K562 (cell line): ENCODE data around the gene DGKA. TPM values are rescaled to one million over a fixed set of nuclear protein-coding genes. Genes with fewer than 3 reads are reported as not detected.
"Not testable (repeated sequence)": the region's sequence is repeated elsewhere in the genome, so short reads cannot be mapped to it uniquely, and the experiment has no call there.

Experiments used
- ATAC-seq: fragments of 200-7000 bp; cut with Tn5 transposase; 3 replicates; pipeline ENCODE4 v1.9.1; 2020; ENCODE audit warnings: moderate library complexity
- BruUV-seq: library from RNA; stranded (reverse); fragments of 400-500 nt; replicated peaks from 2 replicates; lab custom pipeline; 2021; lab: Mats Ljungman, UMichigan
- CTCF ChIA-PET: fragments of 300-600 bp; formaldehyde crosslinking; extraction: SDS; loops from one replicate; lab custom pipeline; 2021; ENCODE audit warnings: low intra/inter-chr PET ratio; lab: Yijun Ruan, JAX
- POLR2A ChIA-PET: fragments of 300-600, 350-650 bp; sonication (Branson Sonifier 250); formaldehyde crosslinking; extraction: SDS; loops from one replicate; lab custom pipeline; 2021; ENCODE audit warnings: antibody characterized with exemption, inconsistent platforms; lab: Yijun Ruan, JAX
- DNase-seq, 4 experiments: peaks; one replicate each; pipeline versions ENCODE4 v3.0.0 to v3.0.0-alpha.2; 2011 to 2018; ENCODE audit warnings: low spot score in 3 of 4, mixed read lengths in 3 of 4; ENCODE audit errors: extremely low read depth in 1 of 4
- FAIRE-seq: peaks from 2 replicates; lab custom pipeline; 2011; peaks lifted over from hg19 to GRCh38; lab: Jason Lieb, UNC
- H2AFZ ChIP-seq: 2 replicates; pipeline ENCODE4 v1.6.0; 2011; ENCODE audit warnings: low read depth, low read length, control low read depth, inconsistent platforms
- H3K27ac ChIP-seq: fragments of 200-600 bp; 3 replicates; pipeline ENCODE4 v1.8.0; 2011; ENCODE audit warnings: low read depth, mild to moderate bottlenecking, control low read depth, inconsistent platforms, low read length, moderate library complexity, mixed read lengths; ENCODE audit errors: extremely low read depth
- H3K27me3 ChIP-seq, 2 experiments: fragments of 300-600 bp in 1 of 2; 2 replicates in 1 of 2; 3 replicates in 1 of 2; pipeline versions ENCODE4 v1.6.0 to v1.8.0; 2011; ENCODE audit warnings: inconsistent platforms in 2 of 2, low read length in 2 of 2, mild to moderate bottlenecking in 1 of 2, mixed read lengths in 1 of 2, moderate library complexity in 1 of 2; ENCODE audit not compliant: control insufficient read depth in 2 of 2, insufficient read depth in 2 of 2
- H3K36me3 ChIP-seq: fragments of 300-600 bp; 3 replicates; pipeline ENCODE4 v1.8.0; 2011; ENCODE audit warnings: mild to moderate bottlenecking, low read length, inconsistent platforms; ENCODE audit not compliant: control insufficient read depth, insufficient read depth
- H3K4me1 ChIP-seq, 2 experiments: fragments of 200-600 bp in 1 of 2; replicated peaks in 1 of 2; 2 replicates in 1 of 2; 3 replicates in 1 of 2; pipeline versions ENCODE4 v1.5.1 to v1.8.0; 2011; ENCODE audit warnings: inconsistent platforms in 2 of 2, low read length in 2 of 2, mild to moderate bottlenecking in 1 of 2, mixed read lengths in 1 of 2, moderate library complexity in 1 of 2; ENCODE audit not compliant: control insufficient read depth in 2 of 2, insufficient read depth in 2 of 2
- H3K4me2 ChIP-seq: 2 replicates; pipeline ENCODE4 v1.6.1; 2011; ENCODE audit warnings: low read length, control low read depth, inconsistent platforms, mixed read lengths; ENCODE audit not compliant: insufficient read depth
- H3K4me3 ChIP-seq: fragments of 200-600 bp; sonication (generic), shearing (Covaris generic); 2 replicates; pipeline ENCODE4 v1.5.1; 2016; ENCODE audit warnings: control low read depth, inconsistent platforms
- H3K79me2 ChIP-seq: fragments of 200-600 bp; 3 replicates; pipeline ENCODE4 v1.8.0; 2011; ENCODE audit warnings: low read length, inconsistent platforms; ENCODE audit not compliant: control insufficient read depth, insufficient read depth
- H3K9ac ChIP-seq, 2 experiments: 2 replicates each; pipeline versions ENCODE4 v1.6.0 to v1.6.1; 2011; ENCODE audit warnings: low read depth in 2 of 2, low read length in 2 of 2, control low read depth in 1 of 2, inconsistent platforms in 1 of 2, mild to moderate bottlenecking in 1 of 2, mixed read lengths in 1 of 2; ENCODE audit not compliant: insufficient read depth in 1 of 2
- H3K9me1 ChIP-seq: one replicate; pipeline ENCODE4 v1.6.0; 2011; ENCODE audit warnings: inconsistent platforms, mild to moderate bottlenecking, low read length, moderate library complexity; ENCODE audit not compliant: control insufficient read depth, insufficient read depth
- H3K9me3 ChIP-seq: replicated peaks from 2 replicates; pipeline ENCODE4 v1.5.1; 2011; ENCODE audit warnings: low read depth, low read length, inconsistent platforms; ENCODE audit not compliant: control insufficient read depth, insufficient read depth
- H4K20me1 ChIP-seq: replicated peaks from 2 replicates; pipeline ENCODE4 v1.6.1; 2011; ENCODE audit warnings: low read length, inconsistent platforms, mixed read lengths; ENCODE audit not compliant: control insufficient read depth, insufficient read depth
- EGR1 ChIP-seq: fragments of 450-650 bp; conservative IDR thresholded peaks from 2 replicates; pipeline ENCODE4 v1.6.1; 2017; ENCODE audit warnings: mild to moderate bottlenecking
- HDAC1 ChIP-seq, 2 experiments: fragments of 450-650 bp; IDR thresholded peaks; 2 replicates each; pipeline ENCODE4 v1.6.1; 2016 to 2017; ENCODE audit warnings: inconsistent platforms in 1 of 2, mild to moderate bottlenecking in 1 of 2, moderate library complexity in 1 of 2
- RBM25 ChIP-seq: fragments of 200-400 bp; formaldehyde crosslinking; IDR thresholded peaks from 2 replicates; pipeline ENCODE4 v1.6.1; 2018; ENCODE audit warnings: low read length, low read depth, moderate library complexity; ENCODE audit not compliant: severe bottlenecking
- ZNF121 ChIP-seq: sonication (generic); formaldehyde crosslinking; conservative IDR thresholded peaks from 2 replicates; pipeline ENCODE4 v1.8.0; 2022; ENCODE audit warnings: missing genetic modification reagents
- WGBS: fragments of 100-300 bp; shearing (Covaris generic); methylation state at CpG from one replicate; pipeline ENCODE4 v1.1.6; 2016; ENCODE audit warnings: low coverage, mixed read lengths; ENCODE audit not compliant: insufficient coverage; ENCODE audit errors: missing lambda C conversion rate; 5-methylcytosine and 5-hydroxymethylcytosine counted together
- in situ Hi-C: fragments of 300-500 bp; cut with MboI; formaldehyde crosslinking; loops from 4 replicates; pipeline ENCODE4 v1.15.0; 2018; ENCODE audit warnings: inconsistent platforms, mixed read lengths
- intact Hi-C: fragments of 100-400 bp; cut with micrococcal nuclease; formaldehyde crosslinking; loops from 2 replicates; pipeline ENCODE4 v1.14.2; 2022
- polyA plus RNA-seq, 8 experiments: library from polyadenylated mRNA; depleted of rRNA in 4 of 8; stranded (reverse) in 5 of 8; unstranded in 3 of 8; fragments of >200 nt; fragmentation: Nextera tagmentation in 2 of 8; fragmentation: Illumina TruSeq in 1 of 8; extraction: Ambion mirVana in 2 of 8; extraction: Trizol in 1 of 8; gene quantifications; 2 replicates each; pipeline versions ENCODE4 v1.2.1 to v1.2.3, GENCODE V29; 2011 to 2014; ENCODE audit warnings: inconsistent platforms in 1 of 8, missing spikeins in 1 of 8
- total RNA-seq, 7 experiments: library from RNA; depleted of rRNA in 6 of 7; stranded (reverse); fragments of >200 nt in 6 of 7; fragmentation: Illumina TruSeq in 2 of 7; extraction: Trizol in 2 of 7; gene quantifications; 2 replicates each; pipeline versions ENCODE4 v1.2.1 to v1.2.3, GENCODE V29; 2011 to 2021; ENCODE audit warnings: low replicate concordance in 1 of 7

DGKA gene
- total and polyA plus RNA-seq, 9 of the 15 experiments (the other 6 are each of a cell fraction or from before 2014, with no cell fraction given), result 3.4 to 12.4 (median 6.2) TPM

DNA sequence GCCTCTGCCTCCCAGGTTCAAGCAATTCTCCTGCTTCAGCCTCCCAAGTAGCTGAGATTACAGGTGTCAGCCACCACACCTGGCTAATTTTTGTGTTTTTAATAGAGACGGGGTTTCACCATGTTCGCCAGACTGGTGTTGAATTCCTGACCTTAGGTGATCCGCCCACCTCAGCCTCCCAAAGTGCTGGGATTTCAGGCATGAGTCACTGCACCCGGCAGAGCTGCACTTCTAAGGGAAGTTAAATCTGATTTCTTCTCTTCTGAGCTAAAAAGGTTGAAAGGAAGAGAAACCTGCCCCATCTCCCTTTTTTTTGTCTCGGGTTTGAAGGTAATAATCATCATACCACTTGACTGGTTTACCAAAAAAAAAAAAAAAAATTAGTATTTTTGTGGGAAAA, 50.9 kb downstream of the DGKA start:
- intact Hi-C loops, H3K4me3 ChIP-seq, FAIRE-seq, H3K27ac ChIP-seq, DNase-seq, H3K9me1 ChIP-seq, ATAC-seq, H3K9me3 ChIP-seq, H3K4me1 ChIP-seq, H4K20me1 ChIP-seq, H3K27me3 ChIP-seq, H3K4me2 ChIP-seq, in situ Hi-C loops, BruUV-seq, H3K9ac ChIP-seq, H2AFZ ChIP-seq: not testable (repeated sequence)
- Histone ChIP-seq H3K36me3 (peaks cover 39% of the 10 kb centered on the region), H3K79me2 (peaks cover 13% of the 10 kb centered on the region; the same call in 2 of the 3 replicates)
- 0 out of 2 replicates have a peak, but pooled peaks have one; percentile 27 for TF ChIP-seq EGR1
- WGBS, result 70% methylated on average over 4 of the region's 5 CpGs
- ChIA-PET POLR2A (interaction anchor here (0.6 to 5.9 kb wide), 2 partner anchors 8 to 14 kb away, joined by 3 to 49 read pairs; partner anchors contain the start of gene RAB5B), CTCF (interaction anchor here (0.7 kb wide), 1 partner anchor 63 kb away, joined by 4 read pairs; no protein-coding TSS in a partner anchor)

DNA sequence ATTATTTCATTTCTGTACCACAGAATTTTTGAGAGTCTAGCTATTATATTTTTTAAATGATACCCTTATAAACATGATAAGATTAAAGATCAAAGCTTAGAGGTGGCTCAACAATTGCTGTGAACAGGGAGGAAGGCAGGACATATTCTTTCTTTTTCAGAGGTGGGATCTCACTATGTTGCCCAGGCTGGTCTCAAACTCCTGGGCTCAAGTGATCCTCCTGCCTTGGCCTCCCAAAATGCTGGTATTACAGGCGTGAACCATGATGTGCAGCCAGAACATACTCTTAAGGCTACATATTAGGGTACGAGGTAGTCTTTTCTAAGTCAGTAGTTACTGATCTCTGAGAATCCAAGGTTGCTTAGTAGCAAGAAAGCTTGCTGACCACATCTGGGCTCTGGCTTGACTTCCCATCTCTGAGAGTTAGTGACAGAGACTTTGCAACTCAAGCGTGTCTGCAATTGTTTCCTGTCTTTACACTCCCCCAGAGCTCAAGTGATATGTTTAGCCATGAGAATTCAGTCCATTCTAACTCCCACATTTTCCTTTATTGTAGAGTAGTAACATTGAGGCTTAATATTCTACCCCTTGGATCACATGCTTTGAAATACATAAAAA, 51.5 kb downstream of the DGKA start:
- ChIA-PET POLR2A (interaction anchor here (0.6 to 5.9 kb wide), 4 partner anchors 8 to 253 kb away, joined by 3 to 49 read pairs (median 5); partner anchors contain the start of genes CD63 and RAB5B), CTCF (interaction anchor here (0.7 kb wide), 1 partner anchor 63 kb away, joined by 4 read pairs; no protein-coding TSS in a partner anchor)
- DNase-seq (no peak), FAIRE-seq (no peak), ATAC-seq (peak; percentile 52)
- no TSS peak for BruUV-seq
- H3K27me3 ChIP-seq, result no peaks in the 10 kb centered on the region
- H3K27ac ChIP-seq, result peak overlapping the region; percentile 25; the same call in 1 of the 3 replicates
- no peak overlapping the region for H3K4me2 ChIP-seq
- peak overlapping the region in 1 of 2 experiments; percentile 28; a peak in 1 of 4 replicates for H3K9ac ChIP-seq
- TF ChIP-seq HDAC1 (IDR thresholded peaks at IDR 0.05) (no peak), RBM25 (peak; percentile 86), ZNF121 (CRISPR knock-in tag) (peak; percentile 98)
- intact Hi-C loops (no loop called here), in situ Hi-C loops (no loop called here)
- H4K20me1 ChIP-seq, result no peaks in the 10 kb centered on the region; the same call in 1 of the 2 replicates
- 60% methylated on average over 3 of the region's 3 CpGs for WGBS
- H3K9me1 ChIP-seq, result no peaks in the 10 kb centered on the region
- no peaks in the 10 kb centered on the region for H3K9me3 ChIP-seq
- peaks cover 9 to 10% of the 10 kb centered on the region in 2 experiments; a peak in 4 of 5 replicates for H3K4me1 ChIP-seq
- H3K36me3 ChIP-seq, result peaks cover 43% of the 10 kb centered on the region
- peaks cover 8% of the 10 kb centered on the region; the same call in 2 of the 3 replicates for H3K79me2 ChIP-seq
- no peak overlapping the region for H2AFZ ChIP-seq
- no peak overlapping the region for H3K4me3 ChIP-seq
